ENCODE results near the gene NUP42. TPM values are rescaled to one million over a fixed set of nuclear protein-coding genes. Genes with fewer than 3 reads are reported as not detected.

Gene NUP42
- total and polyA plus RNA-seq, 8 donors, result 7.3 to 24.9 (median 10.9) TPM

GRCh38 chr7:23235813-23236221 lies 54.0 kb downstream of the NUP42 start:
- 75 to 81% methylated on average over 6 of the region's 6 CpGs for WGBS, 2 donors
- H3K27me3 ChIP-seq, result no peaks in the 10 kb centered on the region
- DNase-seq (no peak), FAIRE-seq (no peak), ATAC-seq (peak in 1 of 4 donors; percentile 49)
- H3K4me1 ChIP-seq, result no peaks in the 10 kb centered on the region
- no peak overlapping the region for H3K27ac ChIP-seq
- no peak for TF ChIP-seq CTCF (IDR thresholded peaks at IDR 0.05)
- H3K36me3 ChIP-seq, result no peaks in the 10 kb centered on the region
- H3K9me3 ChIP-seq, result no peaks in the 10 kb centered on the region
- intact Hi-C loops (cut with DNase I), result no loop called here
- no peak overlapping the region for H3K4me3 ChIP-seq

- H3K36me3 ChIP-seq, result no peaks in the 10 kb centered on the region
- no peak overlapping the region for H3K27ac ChIP-seq
- no peaks in the 10 kb centered on the region for H3K27me3 ChIP-seq
- intact Hi-C loops (cut with DNase I), result no loop called here
- 86 to 96% methylated on average over 3 of the region's 3 CpGs for WGBS, 2 donors
- no peak overlapping the region for H3K4me3 ChIP-seq
- no peak for TF ChIP-seq CTCF (IDR thresholded peaks at IDR 0.05)
- H3K9me3 ChIP-seq, result no peaks in the 10 kb centered on the region
- no peaks in the 10 kb centered on the region for H3K4me1 ChIP-seq
- DNase-seq (no peak), ATAC-seq (no peak), FAIRE-seq (no peak)
Observed at GRCh38 chr7:23237000-23237399, 55.2 kb downstream of the NUP42 start.

GRCh38 chr7:23238983-23239652 lies 57.3 kb downstream of the NUP42 start:
- FAIRE-seq, result no peak
- no peak for TF ChIP-seq CTCF (IDR thresholded peaks at IDR 0.05)
- 77 to 85% methylated on average over 11 of the region's 11 CpGs for WGBS, 2 donors
- H3K4me1 ChIP-seq, result no peaks in the 10 kb centered on the region
- H3K9me3 ChIP-seq, result no peaks in the 10 kb centered on the region
- no peak overlapping the region for H3K4me3 ChIP-seq
- no peak overlapping the region for H3K27ac ChIP-seq
- no peaks in the 10 kb centered on the region for H3K36me3 ChIP-seq
- intact Hi-C loops (cut with DNase I), result no loop called here
- H3K27me3 ChIP-seq, result no peaks in the 10 kb centered on the region
- no peak for ATAC-seq
- no peak for DNase-seq

GRCh38 chr7:23239698-23240097 lies 57.9 kb downstream of the NUP42 start:
- Histone ChIP-seq H3K4me1 (no peaks in the 10 kb centered on the region), H3K36me3 (no peaks in the 10 kb centered on the region), H3K9me3 (no peaks in the 10 kb centered on the region), H3K27ac (no peak overlapping the region), H3K27me3 (no peaks in the 10 kb centered on the region), H3K4me3 (no peak overlapping the region)
- ATAC-seq (no peak), DNase-seq (no peak), FAIRE-seq (no peak)
- intact Hi-C loops (cut with DNase I), result no loop called here
- no peak for TF ChIP-seq CTCF (IDR thresholded peaks at IDR 0.05)
- WGBS, 2 donors, result 72 to 73% methylated on average over 5 of the region's 5 CpGs

GRCh38 chr7:23242321-23242720 lies 60.5 kb downstream of the NUP42 start:
- H3K27me3 ChIP-seq, result peaks cover 0 to 3% (median 0%) of the 10 kb centered on the region in 4 donors
- no peaks in the 10 kb centered on the region for H3K36me3 ChIP-seq
- DNase-seq (no peak), FAIRE-seq (no peak), ATAC-seq (peak in 2 of 4 donors; percentile 20 to 50)
- H3K27ac ChIP-seq, result no peak overlapping the region
- intact Hi-C loops (cut with DNase I), result no loop called here
- 51 to 58% methylated on average over 3 of the region's 3 CpGs for WGBS, 2 donors
- TF ChIP-seq CTCF (IDR thresholded peaks at IDR 0.05), result no peak
- no peaks in the 10 kb centered on the region for H3K9me3 ChIP-seq
- no peak overlapping the region for H3K4me3 ChIP-seq
- H3K4me1 ChIP-seq, result no peaks in the 10 kb centered on the region
